Transverse colon (tissue), 4 donors: ENCODE results near the gene GLYR1. TPM values are rescaled to one million over a fixed set of nuclear protein-coding genes. Genes with fewer than 3 reads are reported as not detected.
"Not testable (repeated sequence)": the region's sequence is repeated elsewhere in the genome, so short reads cannot be mapped to it uniquely, and the experiment has no call there.

Source experiments
- DNase-seq: peaks from one replicate; pipeline ENCODE4 v3.0.0-alpha.2; 2019
- H3K27ac ChIP-seq, 4 donors: fragments of 200-600 bp; sonication (generic); 2 replicates each; pipeline ENCODE4 v1.5.1; 2016 to 2018; ENCODE audit warnings: inconsistent platforms in 4 of 4
- H3K27me3 ChIP-seq: fragments of 200-600 bp; sonication (generic); 2 replicates; pipeline ENCODE4 v1.5.1; 2017; ENCODE audit warnings: inconsistent platforms
- H3K36me3 ChIP-seq, 4 donors: fragments of 200-600 bp; sonication (generic); 2 replicates each; pipeline ENCODE4 v1.5.1; 2017 to 2019; ENCODE audit warnings: inconsistent platforms in 4 of 4
- H3K4me1 ChIP-seq, 4 donors: fragments of 200-600 bp; sonication (generic); 2 replicates each; pipeline ENCODE4 v1.5.1; 2017 to 2020; ENCODE audit warnings: inconsistent platforms in 4 of 4
- H3K4me3 ChIP-seq, 4 donors: fragments of 200-600 bp; sonication (generic); 1 replicate in 1 of 4; 2 replicates in 3 of 4; pipeline versions ENCODE4 v1.5.1 to v1.6.1; 2017 to 2019; ENCODE audit warnings: inconsistent platforms in 4 of 4
- H3K9me3 ChIP-seq, 2 donors: fragments of 200-600 bp; sonication (generic); 2 replicates each; pipeline ENCODE4 v1.5.1; 2017 to 2019; ENCODE audit warnings: inconsistent platforms in 2 of 2
- EP300 ChIP-seq: sonication (generic); formaldehyde crosslinking; IDR thresholded peaks from one replicate; pipeline ENCODE4 v1.6.1; 2017; ENCODE audit warnings: antibody characterized with exemption, low read depth
- POLR2A ChIP-seq: fragments of 450-650 bp; IDR thresholded peaks from one replicate; pipeline ENCODE4 v1.6.1; 2016; ENCODE audit warnings: antibody characterized with exemption, mild to moderate bottlenecking, moderate library complexity
- POLR2AphosphoS5 ChIP-seq, 3 donors: sonication (generic); formaldehyde crosslinking; IDR thresholded peaks; one replicate each; pipeline ENCODE4 v1.6.1; 2016; ENCODE audit warnings: antibody characterized with exemption in 3 of 3
- WGBS, 2 donors: methylation state at CpG; one replicate each; pipeline ENCODE4 v1.1.5; 2018; ENCODE audit warnings: low coverage in 1 of 2; 5-methylcytosine and 5-hydroxymethylcytosine counted together
- in situ Hi-C, 4 donors: fragments of 200-750 bp; cut with MboI; loops; one replicate each; pipeline versions ENCODE4 v1.15.0 to v1.15.1; 2017; ENCODE audit warnings: low sequenced_read_pairs in 3 of 4, low pct_ligation_motif_present in 1 of 4, low pct_unique_long_range_greater_than_20kb in 1 of 4
- intact Hi-C: fragments of 100-400 bp; cut with DNase I; formaldehyde crosslinking; loops from one replicate; pipeline ENCODE4 v1.15.1; 2023; ENCODE audit warnings: low total_unique reads
- total RNA-seq, 4 donors: library from RNA; depleted of rRNA; stranded (reverse); fragments of >200 nt; gene quantifications; one replicate each; pipeline ENCODE4 v1.1.0, GENCODE V29; 2016
- TF ChIP-seq, protein P1 (sequence below), 5 experiments: fragments of 200-600 bp in 3 of 5; fragments of 450-650 bp in 2 of 5; sonication (generic) in 3 of 5; IDR thresholded peaks; 1 replicate in 2 of 5; 2 replicates in 3 of 5; pipeline ENCODE4 v1.5.1; 2016 to 2017; ENCODE audit warnings: antibody characterized with exemption in 5 of 5, inconsistent platforms in 3 of 5, mild to moderate bottlenecking in 2 of 5, moderate library complexity in 1 of 5

The GLYR1 gene
- total RNA-seq, 4 donors from 2014 or later, result 50.2 to 88.4 (median 74.0) TPM

DNA sequence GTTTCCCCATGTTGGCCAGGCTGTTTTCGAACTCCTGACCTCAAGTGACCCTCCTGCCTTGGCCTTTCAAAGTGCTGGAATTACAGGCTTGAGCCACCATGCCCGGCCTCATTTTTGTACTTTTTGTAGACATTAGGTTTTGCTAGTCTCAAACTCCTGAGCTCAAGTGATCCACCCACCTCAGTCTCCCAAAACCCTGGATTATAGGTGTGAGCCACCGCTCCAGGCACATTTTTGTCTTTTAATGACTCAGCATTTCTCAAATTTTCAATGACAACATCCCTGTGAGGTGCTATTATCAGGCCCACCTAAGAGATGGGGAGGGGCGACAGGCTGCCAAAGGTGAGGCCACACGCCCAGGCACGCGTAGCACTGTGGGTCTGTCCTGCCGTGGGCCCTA lies 60.0 kb downstream of the GLYR1 start:
- in situ Hi-C loops, result no loop called here
- H3K9me3 ChIP-seq, result no peaks in the 10 kb centered on the region
- H3K4me3 ChIP-seq, result no peak overlapping the region
- TF ChIP-seq, protein P1, sequence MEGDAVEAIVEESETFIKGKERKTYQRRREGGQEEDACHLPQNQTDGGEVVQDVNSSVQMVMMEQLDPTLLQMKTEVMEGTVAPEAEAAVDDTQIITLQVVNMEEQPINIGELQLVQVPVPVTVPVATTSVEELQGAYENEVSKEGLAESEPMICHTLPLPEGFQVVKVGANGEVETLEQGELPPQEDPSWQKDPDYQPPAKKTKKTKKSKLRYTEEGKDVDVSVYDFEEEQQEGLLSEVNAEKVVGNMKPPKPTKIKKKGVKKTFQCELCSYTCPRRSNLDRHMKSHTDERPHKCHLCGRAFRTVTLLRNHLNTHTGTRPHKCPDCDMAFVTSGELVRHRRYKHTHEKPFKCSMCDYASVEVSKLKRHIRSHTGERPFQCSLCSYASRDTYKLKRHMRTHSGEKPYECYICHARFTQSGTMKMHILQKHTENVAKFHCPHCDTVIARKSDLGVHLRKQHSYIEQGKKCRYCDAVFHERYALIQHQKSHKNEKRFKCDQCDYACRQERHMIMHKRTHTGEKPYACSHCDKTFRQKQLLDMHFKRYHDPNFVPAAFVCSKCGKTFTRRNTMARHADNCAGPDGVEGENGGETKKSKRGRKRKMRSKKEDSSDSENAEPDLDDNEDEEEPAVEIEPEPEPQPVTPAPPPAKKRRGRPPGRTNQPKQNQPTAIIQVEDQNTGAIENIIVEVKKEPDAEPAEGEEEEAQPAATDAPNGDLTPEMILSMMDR (IDR thresholded peaks at IDR 0.05), result no peak
- TF ChIP-seq POLR2A (no peak), POLR2AphosphoS5 (IDR thresholded peaks at IDR 0.05) (no peak), EP300 (no peak)
- no peak for DNase-seq
- no peak overlapping the region for H3K27ac ChIP-seq
- 93 to 100% methylated on average over 1 to 8 of the region's 8 CpGs for WGBS, 2 donors
- H3K4me1 ChIP-seq, result peaks cover 0 to 7% (median 0%) of the 10 kb centered on the region in 4 donors
- intact Hi-C loops, result no loop called here
- no peaks in the 10 kb centered on the region for H3K36me3 ChIP-seq
- no peaks in the 10 kb centered on the region for H3K27me3 ChIP-seq

GRCh38 chr16:4785758-4786433 lies 61.2 kb downstream of the GLYR1 start:
- H3K4me3 ChIP-seq, result no peak overlapping the region
- intact Hi-C loops, result no loop called here
- H3K4me1 ChIP-seq, result peaks cover 0 to 7% (median 0%) of the 10 kb centered on the region in 4 donors
- 68 to 98% methylated on average over 5 to 23 of the region's 23 CpGs for WGBS, 2 donors
- in situ Hi-C loops, result no loop called here
- no peak overlapping the region for H3K27ac ChIP-seq
- H3K9me3 ChIP-seq, result no peaks in the 10 kb centered on the region
- no peak for DNase-seq
- H3K36me3 ChIP-seq, result no peaks in the 10 kb centered on the region
- TF ChIP-seq POLR2AphosphoS5 (IDR thresholded peaks at IDR 0.05) (no peak), EP300 (no peak), POLR2A (no peak)
- TF ChIP-seq, protein P1 (IDR thresholded peaks at IDR 0.05), result no peak
- H3K27me3 ChIP-seq, result no peaks in the 10 kb centered on the region

GRCh38 chr16:4784444-4784987 lies 62.6 kb downstream of the GLYR1 start:
- H3K4me1 ChIP-seq, DNase-seq, H3K27ac ChIP-seq, H3K4me3 ChIP-seq, H3K9me3 ChIP-seq, H3K36me3 ChIP-seq, H3K27me3 ChIP-seq, in situ Hi-C loops, intact Hi-C loops: not testable (repeated sequence)
- WGBS, 2 donors, result 86 to 96% methylated on average over 6 to 14 of the region's 14 CpGs

- 75% methylated on average over 16 of the region's 16 CpGs; no CpG with 5 or more reads in 1 of the 2 donors for whole genome bisulfite sequencing, 2 donors
Measured at GRCh38 chr16:4783951-4784336, 63.1 kb downstream of the GLYR1 start.

More at GRCh38 chr16:4783951-4784336, 63.1 kb downstream of the GLYR1 start:
- intact Hi-C loops, result no loop called here
- peaks cover 0 to 7% (median 0%) of the 10 kb centered on the region in 4 donors for H3K4me1 ChIP-seq
- TF ChIP-seq, protein P1 (IDR thresholded peaks at IDR 0.05), result no peak
- no peak for TF ChIP-seq EP300
- TF ChIP-seq POLR2AphosphoS5 (IDR thresholded peaks at IDR 0.05), result no peak
- TF ChIP-seq POLR2A, result no peak
- no peak overlapping the region for H3K27ac ChIP-seq
- no peaks in the 10 kb centered on the region for H3K27me3 ChIP-seq
- in situ Hi-C loops, result no loop called here
- DNase-seq, result no peak
- H3K9me3 ChIP-seq, result no peaks in the 10 kb centered on the region
- H3K4me3 ChIP-seq, result no peak overlapping the region
- no peaks in the 10 kb centered on the region for H3K36me3 ChIP-seq
